ENCODE data around the gene TMEM263. TPM values are rescaled to one million over a fixed set of nuclear protein-coding genes. Genes with fewer than 3 reads are reported as not detected.
"Not testable (repeated sequence)": the region's sequence is repeated elsewhere in the genome, so short reads cannot be mapped to it uniquely, and the experiment has no call there.

TMEM263 gene
- 27.2 TPM for polyA plus RNA-seq (2012; ENCODE audit: insufficient read depth, insufficient read length)

- DNase-seq (ENCODE audit: low read depth, low spot score): peak; percentile 85
- peak within 1 kb of the TSS; percentile 94 for H3K4me3 ChIP-seq (ENCODE audit: low read length)
Measured at GRCh38 chr12:106955377-106956047, at the start of gene TMEM263. TSS of gene TMEM263 (plus strand) at chr12:106955907. CDS start at chr12:106967117, 11,210 bp downstream.

GRCh38 chr12:106906715-106907114 lies 49.0 kb upstream of the TMEM263 start:
- H3K4me3 ChIP-seq (ENCODE audit: low read length): no peak overlapping the region
- DNase-seq (ENCODE audit: low read depth, low spot score): no peak

GRCh38 chr12:106907411-106907810 lies 48.3 kb upstream of the TMEM263 start:
- peak; percentile 17 for DNase-seq (ENCODE audit: low read depth, low spot score)
- H3K4me3 ChIP-seq (ENCODE audit: low read length): no peak overlapping the region

- DNase-seq (ENCODE audit: low read depth, low spot score): no peak
- H3K4me3 ChIP-seq (ENCODE audit: low read length): no peak overlapping the region
Measured at GRCh38 chr12:106907846-106908245, 47.9 kb upstream of the TMEM263 start.

GRCh38 chr12:106908561-106908960 lies 47.1 kb upstream of the TMEM263 start:
- no peak overlapping the region for H3K4me3 ChIP-seq (ENCODE audit: low read length)
- DNase-seq (ENCODE audit: low read depth, low spot score): no peak

- DNase-seq (ENCODE audit: low read depth, low spot score): peak; percentile 32
- no peak overlapping the region for H3K4me3 ChIP-seq (ENCODE audit: low read length)
Measured at GRCh38 chr12:106910202-106910601, 45.5 kb upstream of the TMEM263 start.

- DNase-seq (ENCODE audit: low read depth, low spot score): no peak
- H3K4me3 ChIP-seq (ENCODE audit: low read length): no peak overlapping the region
Measured at GRCh38 chr12:106911581-106911980, 44.1 kb upstream of the TMEM263 start.

- no peak overlapping the region for H3K4me3 ChIP-seq (ENCODE audit: low read length)
- DNase-seq (ENCODE audit: low read depth, low spot score): no peak
Measured at GRCh38 chr12:106913456-106913855, 42.3 kb upstream of the TMEM263 start.

GRCh38 chr12:106914796-106915634 lies 40.7 kb upstream of the TMEM263 start:
- peak; percentile 73 for DNase-seq (ENCODE audit: low read depth, low spot score)
- H3K4me3 ChIP-seq (ENCODE audit: low read length): no peak overlapping the region

- DNase-seq (ENCODE audit: low read depth, low spot score): no peak
- no peak overlapping the region for H3K4me3 ChIP-seq (ENCODE audit: low read length)
Measured at GRCh38 chr12:106915635-106916026, 40.1 kb upstream of the TMEM263 start.

- DNase-seq (ENCODE audit: low read depth, low spot score): no peak
- no peak overlapping the region for H3K4me3 ChIP-seq (ENCODE audit: low read length)
Measured at GRCh38 chr12:106917503-106917902, 38.2 kb upstream of the TMEM263 start.

GRCh38 chr12:106918746-106919145 lies 37.0 kb upstream of the TMEM263 start:
- DNase-seq (ENCODE audit: low read depth, low spot score): peak; percentile 28
- no peak overlapping the region for H3K4me3 ChIP-seq (ENCODE audit: low read length)

- DNase-seq (ENCODE audit: low read depth, low spot score): peak; percentile 29
- no peak overlapping the region for H3K4me3 ChIP-seq (ENCODE audit: low read length)
Measured at GRCh38 chr12:106919910-106920544, 35.7 kb upstream of the TMEM263 start.

- H3K4me3 ChIP-seq (ENCODE audit: low read length); DNase-seq (ENCODE audit: low read depth, low spot score): not testable (repeated sequence)
Measured at GRCh38 chr12:106921976-106922375, 33.7 kb upstream of the TMEM263 start.

GRCh38 chr12:106923594-106923993 lies 32.1 kb upstream of the TMEM263 start:
- DNase-seq (ENCODE audit: low read depth, low spot score); H3K4me3 ChIP-seq (ENCODE audit: low read length): not testable (repeated sequence)

GRCh38 chr12:106924268-106924861 lies 31.3 kb upstream of the TMEM263 start:
- no peak for DNase-seq (ENCODE audit: low read depth, low spot score)
- H3K4me3 ChIP-seq (ENCODE audit: low read length): no peak overlapping the region

GRCh38 chr12:106926657-106927056 lies 29.1 kb upstream of the TMEM263 start:
- DNase-seq (ENCODE audit: low read depth, low spot score): no peak

GRCh38 chr12:106934277-106934676 lies 21.4 kb upstream of the TMEM263 start:
- H3K4me3 ChIP-seq (ENCODE audit: low read length): no peak overlapping the region
- no peak for DNase-seq (ENCODE audit: low read depth, low spot score)

More at GRCh38 chr12:106926657-106927056, 29.1 kb upstream of the TMEM263 start:
- H3K4me3 ChIP-seq (ENCODE audit: low read length): no peak overlapping the region

GRCh38 chr12:106941481-106942156 lies 14.1 kb upstream of the TMEM263 start:
- no peak overlapping the region for H3K4me3 ChIP-seq (ENCODE audit: low read length)
- DNase-seq (ENCODE audit: low read depth, low spot score): no peak

All from Jurkat, Clone E6-1 (cell line).